K562 (cell line): Measurements from ENCODE around the gene RCN2. TPM values are rescaled to one million over a fixed set of nuclear protein-coding genes. Genes with fewer than 3 reads are reported as not detected.

Experiments
- ATAC-seq: fragments of 200-7000 bp; cut with Tn5 transposase; 3 replicates; pipeline ENCODE4 v1.9.1; 2020; ENCODE audit warnings: moderate library complexity
- BruUV-seq: library from RNA; stranded (reverse); fragments of 400-500 nt; replicated peaks from 2 replicates; lab custom pipeline; 2021; lab: Mats Ljungman, UMichigan
- CTCF ChIA-PET: fragments of 300-600 bp; formaldehyde crosslinking; extraction: SDS; loops from one replicate; lab custom pipeline; 2021; ENCODE audit warnings: low intra/inter-chr PET ratio; lab: Yijun Ruan, JAX
- POLR2A ChIA-PET: fragments of 300-600, 350-650 bp; sonication (Branson Sonifier 250); formaldehyde crosslinking; extraction: SDS; loops from one replicate; lab custom pipeline; 2021; ENCODE audit warnings: antibody characterized with exemption, inconsistent platforms; lab: Yijun Ruan, JAX
- DNase-seq, 4 experiments: peaks; one replicate each; pipeline versions ENCODE4 v3.0.0 to v3.0.0-alpha.2; 2011 to 2018; ENCODE audit warnings: low spot score in 3 of 4, mixed read lengths in 3 of 4; ENCODE audit errors: extremely low read depth in 1 of 4
- FAIRE-seq: peaks from 2 replicates; lab custom pipeline; 2011; peaks lifted over from hg19 to GRCh38; lab: Jason Lieb, UNC
- H2AFZ ChIP-seq: 2 replicates; pipeline ENCODE4 v1.6.0; 2011; ENCODE audit warnings: low read depth, low read length, control low read depth, inconsistent platforms
- H3K27ac ChIP-seq: fragments of 200-600 bp; 3 replicates; pipeline ENCODE4 v1.8.0; 2011; ENCODE audit warnings: low read depth, mild to moderate bottlenecking, control low read depth, inconsistent platforms, low read length, moderate library complexity, mixed read lengths; ENCODE audit errors: extremely low read depth
- H3K27me3 ChIP-seq, 2 experiments: fragments of 300-600 bp in 1 of 2; 2 replicates in 1 of 2; 3 replicates in 1 of 2; pipeline versions ENCODE4 v1.6.0 to v1.8.0; 2011; ENCODE audit warnings: inconsistent platforms in 2 of 2, low read length in 2 of 2, mild to moderate bottlenecking in 1 of 2, mixed read lengths in 1 of 2, moderate library complexity in 1 of 2; ENCODE audit not compliant: control insufficient read depth in 2 of 2, insufficient read depth in 2 of 2
- H3K36me3 ChIP-seq: fragments of 300-600 bp; 3 replicates; pipeline ENCODE4 v1.8.0; 2011; ENCODE audit warnings: mild to moderate bottlenecking, low read length, inconsistent platforms; ENCODE audit not compliant: control insufficient read depth, insufficient read depth
- H3K4me1 ChIP-seq, 2 experiments: fragments of 200-600 bp in 1 of 2; replicated peaks in 1 of 2; 2 replicates in 1 of 2; 3 replicates in 1 of 2; pipeline versions ENCODE4 v1.5.1 to v1.8.0; 2011; ENCODE audit warnings: inconsistent platforms in 2 of 2, low read length in 2 of 2, mild to moderate bottlenecking in 1 of 2, mixed read lengths in 1 of 2, moderate library complexity in 1 of 2; ENCODE audit not compliant: control insufficient read depth in 2 of 2, insufficient read depth in 2 of 2
- H3K4me2 ChIP-seq: 2 replicates; pipeline ENCODE4 v1.6.1; 2011; ENCODE audit warnings: low read length, control low read depth, inconsistent platforms, mixed read lengths; ENCODE audit not compliant: insufficient read depth
- H3K4me3 ChIP-seq: fragments of 200-600 bp; sonication (generic), shearing (Covaris generic); 2 replicates; pipeline ENCODE4 v1.5.1; 2016; ENCODE audit warnings: control low read depth, inconsistent platforms
- H3K79me2 ChIP-seq: fragments of 200-600 bp; 3 replicates; pipeline ENCODE4 v1.8.0; 2011; ENCODE audit warnings: low read length, inconsistent platforms; ENCODE audit not compliant: control insufficient read depth, insufficient read depth
- H3K9ac ChIP-seq, 2 experiments: 2 replicates each; pipeline versions ENCODE4 v1.6.0 to v1.6.1; 2011; ENCODE audit warnings: low read depth in 2 of 2, low read length in 2 of 2, control low read depth in 1 of 2, inconsistent platforms in 1 of 2, mild to moderate bottlenecking in 1 of 2, mixed read lengths in 1 of 2; ENCODE audit not compliant: insufficient read depth in 1 of 2
- H3K9me1 ChIP-seq: one replicate; pipeline ENCODE4 v1.6.0; 2011; ENCODE audit warnings: inconsistent platforms, mild to moderate bottlenecking, low read length, moderate library complexity; ENCODE audit not compliant: control insufficient read depth, insufficient read depth
- H3K9me3 ChIP-seq: replicated peaks from 2 replicates; pipeline ENCODE4 v1.5.1; 2011; ENCODE audit warnings: low read depth, low read length, inconsistent platforms; ENCODE audit not compliant: control insufficient read depth, insufficient read depth
- H4K20me1 ChIP-seq: replicated peaks from 2 replicates; pipeline ENCODE4 v1.6.1; 2011; ENCODE audit warnings: low read length, inconsistent platforms, mixed read lengths; ENCODE audit not compliant: control insufficient read depth, insufficient read depth
- CAMTA2 ChIP-seq: fragments of 250-450 bp; sonication (Bioruptor Pico); conservative IDR thresholded peaks from 2 replicates; pipeline ENCODE4 v1.5.1; 2022
- CBFB ChIP-seq: sonication (generic); formaldehyde crosslinking; IDR thresholded peaks from 2 replicates; pipeline ENCODE4 v1.4.0; 2020; ENCODE audit warnings: mild to moderate bottlenecking, missing genetic modification reagents
- ERF ChIP-seq: fragments of 450-650 bp; formaldehyde crosslinking; IDR thresholded peaks from 2 replicates; pipeline ENCODE4 v1.4.0; 2020; ENCODE audit warnings: mild to moderate bottlenecking, mixed read lengths
- FOXK1 ChIP-seq: sonication (generic); formaldehyde crosslinking; IDR thresholded peaks from 2 replicates; pipeline ENCODE4 v1.8.0; 2022; ENCODE audit warnings: missing genetic modification reagents, mild to moderate bottlenecking, borderline replicate concordance
- IRF2 ChIP-seq: sonication (generic); formaldehyde crosslinking; IDR thresholded peaks from 2 replicates; pipeline ENCODE4 v1.8.1; 2022; ENCODE audit warnings: mild to moderate bottlenecking, missing genetic modification reagents
- KLF16 ChIP-seq: IDR thresholded peaks from 2 replicates; pipeline ENCODE4 v1.6.1; 2016; ENCODE audit warnings: antibody characterized with exemption
- NR2C2 ChIP-seq, 2 experiments: fragments of 200-800 bp in 1 of 2; sonication (Bioruptor generic) in 1 of 2; sonication (generic) in 1 of 2; formaldehyde crosslinking in 1 of 2; IDR thresholded peaks; 2 replicates each; pipeline versions ENCODE4 v1.6.1 to v1.8.0; 2016 to 2022; ENCODE audit warnings: mild to moderate bottlenecking in 1 of 2, missing compliant biosample characterization in 1 of 2, missing genetic modification characterization in 1 of 2, missing genetic modification reagents in 1 of 2
- POLR2H ChIP-seq: IDR thresholded peaks from 2 replicates; pipeline ENCODE4 v1.6.1; 2016; ENCODE audit warnings: missing genetic modification characterization, low read depth, mild to moderate bottlenecking, control low read depth, missing compliant biosample characterization, moderate library complexity
- RBM14 ChIP-seq: fragments of 200-400 bp; formaldehyde crosslinking; IDR thresholded peaks from 2 replicates; pipeline ENCODE4 v1.6.1; 2018; ENCODE audit warnings: low read depth, mild to moderate bottlenecking, low read length, moderate library complexity, borderline replicate concordance; ENCODE audit not compliant: insufficient read depth
- TCF7 ChIP-seq: sonication (generic); IDR thresholded peaks from 2 replicates; pipeline ENCODE4 v1.6.1; 2016; ENCODE audit warnings: antibody characterized with exemption, borderline replicate concordance
- TEAD2 ChIP-seq: fragments of 450-650 bp; IDR thresholded peaks from 2 replicates; pipeline ENCODE4 v1.6.1; 2016; ENCODE audit warnings: missing genetic modification characterization, control low read depth, missing compliant biosample characterization
- ZNF354B ChIP-seq: fragments of 250-450 bp; sonication (Bioruptor Pico); IDR thresholded peaks from 2 replicates; pipeline ENCODE4 v1.4.0; 2020
- ZNF583 ChIP-seq: fragments of 250-450 bp; sonication (Bioruptor Pico); IDR thresholded peaks from 2 replicates; pipeline ENCODE4 v1.4.0; 2020
- ZNF586 ChIP-seq: fragments of 450-650 bp; formaldehyde crosslinking; conservative IDR thresholded peaks from 2 replicates; pipeline ENCODE4 v1.4.0; 2020; ENCODE audit warnings: mild to moderate bottlenecking, moderate library complexity
- ZNF699 ChIP-seq: fragments of 250-450 bp; sonication (Bioruptor Pico); IDR thresholded peaks from 2 replicates; pipeline ENCODE4 v1.8.0; 2021; ENCODE audit warnings: mild to moderate bottlenecking, moderate library complexity; ENCODE audit not compliant: insufficient replicate concordance
- WGBS: fragments of 100-300 bp; shearing (Covaris generic); methylation state at CpG from one replicate; pipeline ENCODE4 v1.1.6; 2016; ENCODE audit warnings: low coverage, mixed read lengths; ENCODE audit not compliant: insufficient coverage; ENCODE audit errors: missing lambda C conversion rate; 5-methylcytosine and 5-hydroxymethylcytosine counted together
- in situ Hi-C: fragments of 300-500 bp; cut with MboI; formaldehyde crosslinking; loops from 4 replicates; pipeline ENCODE4 v1.15.0; 2018; ENCODE audit warnings: inconsistent platforms, mixed read lengths
- intact Hi-C: fragments of 100-400 bp; cut with micrococcal nuclease; formaldehyde crosslinking; loops from 2 replicates; pipeline ENCODE4 v1.14.2; 2022
- polyA plus RNA-seq, 8 experiments: library from polyadenylated mRNA; depleted of rRNA in 4 of 8; stranded (reverse) in 5 of 8; unstranded in 3 of 8; fragments of >200 nt; fragmentation: Nextera tagmentation in 2 of 8; fragmentation: Illumina TruSeq in 1 of 8; extraction: Ambion mirVana in 2 of 8; extraction: Trizol in 1 of 8; gene quantifications; 2 replicates each; pipeline versions ENCODE4 v1.2.1 to v1.2.3, GENCODE V29; 2011 to 2014; ENCODE audit warnings: inconsistent platforms in 1 of 8, missing spikeins in 1 of 8
- total RNA-seq, 7 experiments: library from RNA; depleted of rRNA in 6 of 7; stranded (reverse); fragments of >200 nt in 6 of 7; fragmentation: Illumina TruSeq in 2 of 7; extraction: Trizol in 2 of 7; gene quantifications; 2 replicates each; pipeline versions ENCODE4 v1.2.1 to v1.2.3, GENCODE V29; 2011 to 2021; ENCODE audit warnings: low replicate concordance in 1 of 7
- TF ChIP-seq, protein P1 (sequence below): sonication (generic); formaldehyde crosslinking; IDR thresholded peaks from 2 replicates; pipeline ENCODE4 v1.8.0; 2022; ENCODE audit warnings: mild to moderate bottlenecking, low read depth, missing genetic modification reagents

Gene RCN2
- total and polyA plus RNA-seq, 9 of the 15 experiments (the other 6 are each of a cell fraction or from before 2014, with no cell fraction given) = 20.9 to 63.6 (median 52.8) TPM

- TF ChIP-seq TCF7 = no peak
- no peak for TF ChIP-seq CAMTA2 (CRISPR knock-in tag)
- TF ChIP-seq CBFB (CRISPR knock-in tag) = no peak
- no peak for TF ChIP-seq ZNF699
- TF ChIP-seq, all 486 proteins: peak for 0
Measured at GRCh38 chr15:76996076-76996525, 64.6 kb downstream of the RCN2 start (continued).

DNA sequence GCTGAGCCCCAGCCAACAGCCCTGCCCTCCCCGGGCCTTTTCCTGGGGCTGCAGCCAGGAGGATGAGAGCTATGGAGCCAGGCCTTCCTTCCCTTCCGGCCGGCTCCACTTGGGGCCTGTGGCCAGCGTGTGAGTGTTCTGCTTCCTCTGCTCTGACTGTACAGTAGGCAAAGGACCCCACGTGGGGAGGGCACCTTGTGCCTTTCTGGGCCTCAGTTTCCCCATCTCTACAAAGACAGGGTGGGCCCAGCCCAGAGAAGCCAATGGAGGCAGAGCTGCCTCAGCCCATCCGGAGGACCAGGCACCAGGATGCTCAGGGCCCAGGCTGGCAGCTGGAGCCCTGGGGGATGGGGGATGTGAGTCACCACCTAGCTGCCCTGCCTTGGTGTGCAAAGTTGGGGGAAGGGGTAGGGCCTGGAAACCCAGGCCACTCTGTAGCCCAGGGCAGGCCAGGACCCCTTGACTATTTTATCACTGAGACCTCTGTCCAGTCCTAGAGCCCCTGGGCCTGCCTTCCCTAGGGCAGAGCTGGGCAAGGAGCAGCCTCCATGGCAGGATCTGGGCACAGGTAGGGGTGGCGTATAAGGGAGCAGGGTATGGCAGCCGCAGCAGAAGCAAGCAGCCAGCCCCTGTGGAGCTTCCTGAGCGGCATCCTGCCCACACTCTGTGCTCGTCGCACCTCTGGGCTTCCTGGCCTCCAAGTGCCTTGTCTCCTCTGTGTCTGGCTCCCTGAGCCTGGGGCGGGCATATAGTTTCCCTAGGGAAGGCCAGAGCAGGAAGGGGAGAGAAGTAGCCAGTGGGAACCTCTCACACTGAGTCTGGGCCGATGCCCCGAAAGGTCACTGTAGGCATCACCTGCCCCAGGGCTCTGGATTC, 65.2 kb downstream of the RCN2 start:
- POLR2A ChIA-PET = no interaction called here
- no peak overlapping the region; a peak in 1 of 4 replicates for H3K9ac ChIP-seq
- peaks cover 0 to 12% of the 10 kb centered on the region in 2 experiments; a peak in 1 of 5 replicates for H3K4me1 ChIP-seq
- in situ Hi-C loops = no loop called here
- TF ChIP-seq ZNF583 (CRISPR knock-in tag) = no peak
- TF ChIP-seq POLR2H = no peak
- TF ChIP-seq, protein P1, sequence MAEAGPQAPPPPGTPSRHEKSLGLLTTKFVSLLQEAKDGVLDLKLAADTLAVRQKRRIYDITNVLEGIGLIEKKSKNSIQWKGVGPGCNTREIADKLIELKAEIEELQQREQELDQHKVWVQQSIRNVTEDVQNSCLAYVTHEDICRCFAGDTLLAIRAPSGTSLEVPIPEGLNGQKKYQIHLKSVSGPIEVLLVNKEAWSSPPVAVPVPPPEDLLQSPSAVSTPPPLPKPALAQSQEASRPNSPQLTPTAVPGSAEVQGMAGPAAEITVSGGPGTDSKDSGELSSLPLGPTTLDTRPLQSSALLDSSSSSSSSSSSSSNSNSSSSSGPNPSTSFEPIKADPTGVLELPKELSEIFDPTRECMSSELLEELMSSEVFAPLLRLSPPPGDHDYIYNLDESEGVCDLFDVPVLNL (CRISPR knock-in tag) = no peak
- TF ChIP-seq IRF2 = no peak
- TF ChIP-seq TEAD2 (tag) = no peak
- no peak for TF ChIP-seq NR2C2 (CRISPR knock-in tag; IDR thresholded peaks at IDR 0.05)
- no peak for TF ChIP-seq NR2C2 (tag; IDR thresholded peaks at IDR 0.05)
- TF ChIP-seq ZNF354B (CRISPR knock-in tag) = no peak
- TF ChIP-seq FOXK1 = no peak
- no peak for TF ChIP-seq ERF (CRISPR knock-in tag)
- no peak for TF ChIP-seq RBM14
- TF ChIP-seq KLF16 = no peak
- TF ChIP-seq ZNF586 (CRISPR knock-in tag) = no peak
- TF ChIP-seq, all 486 proteins: peak for 0
- H3K27me3 ChIP-seq = peaks cover 30 to 88% of the 10 kb centered on the region in 2 experiments
- H3K9me3 ChIP-seq = no peaks in the 10 kb centered on the region
- H3K36me3 ChIP-seq = no peaks in the 10 kb centered on the region
- ATAC-seq = no peak
- FAIRE-seq = no peak
- DNase-seq = no peak
- H2AFZ ChIP-seq = no peak overlapping the region
- H3K27ac ChIP-seq = no peak overlapping the region
- BruUV-seq = no TSS peak
- H3K4me2 ChIP-seq = no peak overlapping the region
- H3K9me1 ChIP-seq = no peaks in the 10 kb centered on the region
- CTCF ChIA-PET = no interaction called here
- no peak overlapping the region for H3K4me3 ChIP-seq
- 4% methylated on average over 13 of the region's 14 CpGs for WGBS
- H4K20me1 ChIP-seq = peaks cover 4% of the 10 kb centered on the region; the same call in 1 of the 2 replicates
- intact Hi-C loops = no loop called here
- H3K79me2 ChIP-seq = no peaks in the 10 kb centered on the region
